ENCODE results near the gene MYO5B.
"Not testable (repeated sequence)": the region's sequence is repeated elsewhere in the genome, so short reads cannot be mapped to it uniquely, and the experiment has no call there.

The MYO5B gene

GRCh38 chr18:50099725-50100407, 95.1 kb downstream of the MYO5B start:
- no peak for DNase-seq (ENCODE audit: low read depth)

GRCh38 chr18:50097702-50098101, 97.2 kb downstream of the MYO5B start:
- DNase-seq (ENCODE audit: low read depth) = no peak

- DNase-seq (ENCODE audit: low read depth) = no peak
Observed at GRCh38 chr18:50096766-50097435, 98.0 kb downstream of the MYO5B start.

GRCh38 chr18:50094786-50095185, 100.2 kb downstream of the MYO5B start:
- not testable (repeated sequence) for DNase-seq (ENCODE audit: low read depth)

GRCh38 chr18:50094221-50094773, 100.7 kb downstream of the MYO5B start:
- DNase-seq (ENCODE audit: low read depth) = no peak

GRCh38 chr18:50093366-50094064, 101.4 kb downstream of the MYO5B start:
- DNase-seq (ENCODE audit: low read depth) = no peak

- DNase-seq (ENCODE audit: low read depth) = no peak
Observed at GRCh38 chr18:50092245-50092805, 102.6 kb downstream of the MYO5B start.

GRCh38 chr18:50091509-50092244, 103.3 kb downstream of the MYO5B start:
- no peak for DNase-seq (ENCODE audit: low read depth)

- DNase-seq (ENCODE audit: low read depth) = no peak
Observed at GRCh38 chr18:50090370-50091312, 104.3 kb downstream of the MYO5B start.

- no peak for DNase-seq (ENCODE audit: low read depth)
Observed at GRCh38 chr18:50089702-50090101, 105.2 kb downstream of the MYO5B start.

- DNase-seq (ENCODE audit: low read depth) = no peak
Observed at GRCh38 chr18:50083708-50084107, 111.2 kb downstream of the MYO5B start.

GRCh38 chr18:50080932-50081560, 113.9 kb downstream of the MYO5B start:
- no peak for DNase-seq (ENCODE audit: low read depth)

- no peak for DNase-seq (ENCODE audit: low read depth)
Observed at GRCh38 chr18:50080316-50080715, 114.6 kb downstream of the MYO5B start.

GRCh38 chr18:50079571-50080295, 115.2 kb downstream of the MYO5B start:
- no peak for DNase-seq (ENCODE audit: low read depth)

GRCh38 chr18:50076277-50076676, 118.7 kb downstream of the MYO5B start:
- DNase-seq (ENCODE audit: low read depth) = no peak

- no peak for DNase-seq (ENCODE audit: low read depth)
Observed at GRCh38 chr18:50075772-50076171, 119.2 kb downstream of the MYO5B start.

- no peak for DNase-seq (ENCODE audit: low read depth)
Observed at GRCh38 chr18:50074404-50074803, 120.5 kb downstream of the MYO5B start.

- no peak for DNase-seq (ENCODE audit: low read depth)
Observed at GRCh38 chr18:50073319-50073718, 121.6 kb downstream of the MYO5B start.

- DNase-seq (ENCODE audit: low read depth) = no peak
Observed at GRCh38 chr18:50072146-50072545, 122.8 kb downstream of the MYO5B start.

GRCh38 chr18:50071397-50071796, 123.5 kb downstream of the MYO5B start:
- no peak for DNase-seq (ENCODE audit: low read depth)

All from stimulated activated CD8-positive, alpha-beta memory T cell treated with anti-CD3 and anti-CD28 coated beads, Interleukin-7, amount 100 ng/mL, for 24 hours (primary cell).